HEK293 (cell line): ENCODE data around the gene ZGPAT.

Experiments
- ZBTB21 ChIP-seq: fragments of 450-650 bp; formaldehyde crosslinking; IDR thresholded peaks from 2 replicates; pipeline ENCODE4 v1.5.1; 2017; ENCODE audit warnings: missing biosample characterization, missing genetic modification characterization
- ZNF423 ChIP-seq: fragments of 450-650 bp; formaldehyde crosslinking; IDR thresholded peaks from 2 replicates; pipeline ENCODE4 v1.5.1; 2016; ENCODE audit warnings: missing biosample characterization, missing genetic modification characterization
- ZSCAN30 ChIP-seq: fragments of 450-650 bp; IDR thresholded peaks from 2 replicates; pipeline ENCODE4 v1.5.1; 2018; ENCODE audit warnings: missing biosample characterization, mild to moderate bottlenecking, missing genetic modification characterization, moderate library complexity
- TF ChIP-seq, protein P1 (sequence below): fragments of 450-650 bp; formaldehyde crosslinking; IDR thresholded peaks from 2 replicates; pipeline ENCODE4 v1.5.1; 2017; ENCODE audit warnings: missing biosample characterization, missing genetic modification characterization
- TF ChIP-seq, protein P2 (sequence below): fragments of 450-650 bp; formaldehyde crosslinking; IDR thresholded peaks from 2 replicates; pipeline ENCODE4 v1.5.1; 2016; ENCODE audit warnings: missing biosample characterization, missing genetic modification characterization

DNA sequence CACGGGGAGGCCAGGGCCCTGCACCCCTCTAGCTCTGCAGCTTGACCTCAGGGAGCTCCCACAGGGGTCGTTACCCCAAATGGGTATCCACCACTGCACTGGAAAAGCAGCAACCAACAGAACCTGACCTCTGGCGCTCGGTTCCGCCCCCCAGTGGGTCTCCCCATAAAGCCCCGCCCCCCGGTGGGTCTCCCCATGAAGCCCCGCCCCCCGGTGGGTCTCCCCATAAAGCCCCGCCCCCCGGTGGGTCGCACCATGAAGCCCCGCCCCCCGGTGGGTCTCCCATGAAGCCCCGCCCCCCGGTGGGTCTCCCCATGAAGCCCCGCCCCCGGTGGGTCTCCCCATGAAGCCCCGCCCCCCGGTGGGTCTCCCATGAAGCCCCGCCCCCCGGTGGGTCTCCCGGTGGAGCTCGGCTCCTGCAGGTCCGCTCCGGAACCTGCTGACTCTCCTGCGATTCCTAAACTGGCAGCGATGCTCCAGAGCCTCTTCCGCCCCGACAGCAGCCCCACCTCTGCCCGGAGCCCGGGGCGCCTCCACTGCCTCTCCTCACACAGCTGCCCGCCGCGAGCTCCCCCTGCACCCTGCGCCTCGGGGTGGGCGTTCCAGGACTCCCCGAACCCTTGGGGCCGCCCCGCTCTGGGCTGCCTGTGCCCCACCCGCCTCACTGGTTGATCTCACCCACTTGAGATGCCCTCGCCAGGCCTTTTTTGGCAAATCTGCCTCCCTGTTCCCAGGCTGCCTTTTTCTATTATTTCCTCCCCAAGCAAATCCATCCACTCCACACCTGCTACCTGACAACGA lies 43.8 kb downstream of the ZGPAT start:
- TF ChIP-seq ZBTB21 (tag by site-specific recombination) (no peak), ZSCAN30 (tag by site-specific recombination) (no peak), ZNF423 (tag by site-specific recombination) (no peak)
- TF ChIP-seq, protein P1, sequence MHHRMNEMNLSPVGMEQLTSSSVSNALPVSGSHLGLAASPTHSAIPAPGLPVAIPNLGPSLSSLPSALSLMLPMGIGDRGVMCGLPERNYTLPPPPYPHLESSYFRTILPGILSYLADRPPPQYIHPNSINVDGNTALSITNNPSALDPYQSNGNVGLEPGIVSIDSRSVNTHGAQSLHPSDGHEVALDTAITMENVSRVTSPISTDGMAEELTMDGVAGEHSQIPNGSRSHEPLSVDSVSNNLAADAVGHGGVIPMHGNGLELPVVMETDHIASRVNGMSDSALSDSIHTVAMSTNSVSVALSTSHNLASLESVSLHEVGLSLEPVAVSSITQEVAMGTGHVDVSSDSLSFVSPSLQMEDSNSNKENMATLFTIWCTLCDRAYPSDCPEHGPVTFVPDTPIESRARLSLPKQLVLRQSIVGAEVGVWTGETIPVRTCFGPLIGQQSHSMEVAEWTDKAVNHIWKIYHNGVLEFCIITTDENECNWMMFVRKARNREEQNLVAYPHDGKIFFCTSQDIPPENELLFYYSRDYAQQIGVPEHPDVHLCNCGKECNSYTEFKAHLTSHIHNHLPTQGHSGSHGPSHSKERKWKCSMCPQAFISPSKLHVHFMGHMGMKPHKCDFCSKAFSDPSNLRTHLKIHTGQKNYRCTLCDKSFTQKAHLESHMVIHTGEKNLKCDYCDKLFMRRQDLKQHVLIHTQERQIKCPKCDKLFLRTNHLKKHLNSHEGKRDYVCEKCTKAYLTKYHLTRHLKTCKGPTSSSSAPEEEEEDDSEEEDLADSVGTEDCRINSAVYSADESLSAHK, result no peak
- TF ChIP-seq, protein P2, sequence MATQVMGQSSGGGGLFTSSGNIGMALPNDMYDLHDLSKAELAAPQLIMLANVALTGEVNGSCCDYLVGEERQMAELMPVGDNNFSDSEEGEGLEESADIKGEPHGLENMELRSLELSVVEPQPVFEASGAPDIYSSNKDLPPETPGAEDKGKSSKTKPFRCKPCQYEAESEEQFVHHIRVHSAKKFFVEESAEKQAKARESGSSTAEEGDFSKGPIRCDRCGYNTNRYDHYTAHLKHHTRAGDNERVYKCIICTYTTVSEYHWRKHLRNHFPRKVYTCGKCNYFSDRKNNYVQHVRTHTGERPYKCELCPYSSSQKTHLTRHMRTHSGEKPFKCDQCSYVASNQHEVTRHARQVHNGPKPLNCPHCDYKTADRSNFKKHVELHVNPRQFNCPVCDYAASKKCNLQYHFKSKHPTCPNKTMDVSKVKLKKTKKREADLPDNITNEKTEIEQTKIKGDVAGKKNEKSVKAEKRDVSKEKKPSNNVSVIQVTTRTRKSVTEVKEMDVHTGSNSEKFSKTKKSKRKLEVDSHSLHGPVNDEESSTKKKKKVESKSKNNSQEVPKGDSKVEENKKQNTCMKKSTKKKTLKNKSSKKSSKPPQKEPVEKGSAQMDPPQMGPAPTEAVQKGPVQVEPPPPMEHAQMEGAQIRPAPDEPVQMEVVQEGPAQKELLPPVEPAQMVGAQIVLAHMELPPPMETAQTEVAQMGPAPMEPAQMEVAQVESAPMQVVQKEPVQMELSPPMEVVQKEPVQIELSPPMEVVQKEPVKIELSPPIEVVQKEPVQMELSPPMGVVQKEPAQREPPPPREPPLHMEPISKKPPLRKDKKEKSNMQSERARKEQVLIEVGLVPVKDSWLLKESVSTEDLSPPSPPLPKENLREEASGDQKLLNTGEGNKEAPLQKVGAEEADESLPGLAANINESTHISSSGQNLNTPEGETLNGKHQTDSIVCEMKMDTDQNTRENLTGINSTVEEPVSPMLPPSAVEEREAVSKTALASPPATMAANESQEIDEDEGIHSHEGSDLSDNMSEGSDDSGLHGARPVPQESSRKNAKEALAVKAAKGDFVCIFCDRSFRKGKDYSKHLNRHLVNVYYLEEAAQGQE, result no peak
